ENCODE results near the gene TMEM212. TPM values are rescaled to one million over a fixed set of nuclear protein-coding genes. Genes with fewer than 3 reads are reported as not detected.

Gene TMEM212
- polyA plus RNA-seq, 2 of the 4 experiments (the other 2 are of a cell fraction) = not detected

- TF ChIP-seq ZFP36 (IDR thresholded peaks at IDR 0.05; ENCODE audit: borderline replicate concordance, partially characterized antibody) = no peak
Measured at GRCh38 chr3:171824824-171825221, 18.3 kb upstream of the TMEM212 start (continued).

- H3K4me1 ChIP-seq = peaks cover 58% of the 10 kb centered on the region
- ChIA-PET POLR2A (interaction anchor here (1.0 to 1.9 kb wide), 2 partner anchors 14 to 15 kb away, joined by 4 to 10 read pairs; partner anchors contain the start of gene PLD1), CTCF (interaction anchor here (0.7 kb wide), 1 partner anchor 9 kb away, joined by 3 read pairs; no protein-coding TSS in a partner anchor)
- H3K27ac ChIP-seq = peak overlapping the region; percentile 79 to 83
- ATAC-seq = peak; percentile 31 to 52; a peak in 5 of 6 replicates
- WGBS (ENCODE audit: missing lambda C conversion rate) = 1% methylated on average over 5 of the region's 5 CpGs
- peak overlapping the region; percentile 87 for H3K4me2 ChIP-seq
- no peak for TF ChIP-seq ZSCAN20 (CRISPR knock-in tag; IDR thresholded peaks at IDR 0.05)
- TF ChIP-seq TFCP2L1 (CRISPR knock-in tag; IDR thresholded peaks at IDR 0.05) = no peak
- no peak for TF ChIP-seq HOXB5 (CRISPR knock-in tag; IDR thresholded peaks at IDR 0.05)
- no peak for TF ChIP-seq MAFK (IDR thresholded peaks at IDR 0.05; ENCODE audit: partially characterized antibody)
- TF ChIP-seq GATA3 (IDR thresholded peaks at IDR 0.05; ENCODE audit: borderline replicate concordance) = 0 out of 2 replicates have a peak, but pooled peaks have one; percentile 35
- no peak for TF ChIP-seq MYC (IDR thresholded peaks at IDR 0.05; ENCODE audit: borderline replicate concordance, low read length)
- no peak for TF ChIP-seq SMC3 (IDR thresholded peaks at IDR 0.05)
- no peak for TF ChIP-seq REST (IDR thresholded peaks at IDR 0.05)
- no peak for TF ChIP-seq FOSL2 (IDR thresholded peaks at IDR 0.05)
- peak; percentile 47; the same call in 1 of the 2 replicates for TF ChIP-seq FOSL2 (CRISPR knock-in tag; IDR thresholded peaks at IDR 0.05)
- no peak for TF ChIP-seq E2F6 (IDR thresholded peaks at IDR 0.05; ENCODE audit: borderline replicate concordance, low read depth)
- peak; percentile 31 to 34; a peak in 1 of 5 replicates for TF ChIP-seq EP300 (IDR thresholded peaks at IDR 0.05)
- TF ChIP-seq PBX3 (IDR thresholded peaks at IDR 0.05) = no peak
- no peak for TF ChIP-seq PHF8 (IDR thresholded peaks at IDR 0.05; ENCODE audit: borderline replicate concordance, low read depth)
- TF ChIP-seq ZNF302 (CRISPR knock-in tag; IDR thresholded peaks at IDR 0.05) = no peak
- TF ChIP-seq FOXS1 (CRISPR knock-in tag; IDR thresholded peaks at IDR 0.05) = no peak
- TF ChIP-seq HDAC2 (IDR thresholded peaks at IDR 0.05) = no peak
- TF ChIP-seq TP53 (CRISPR knock-in tag; IDR thresholded peaks at IDR 0.05) = no peak
- TF ChIP-seq ESRRA (IDR thresholded peaks at IDR 0.05; ENCODE audit: borderline replicate concordance, low read length) = no peak
- TF ChIP-seq ZFP36 (IDR thresholded peaks at IDR 0.05; ENCODE audit: borderline replicate concordance, partially characterized antibody) = no peak
- no peak for TF ChIP-seq CTCF (IDR thresholded peaks at IDR 0.05)
- no peak for TF ChIP-seq JUN (IDR thresholded peaks at IDR 0.05)
- no peak for TF ChIP-seq RCOR1 (IDR thresholded peaks at IDR 0.05; ENCODE audit: low read depth, low read length)
- TF ChIP-seq KDM1A (IDR thresholded peaks at IDR 0.05; ENCODE audit: low read depth) = no peak
- no peak for TF ChIP-seq BCL3 (IDR thresholded peaks at IDR 0.05)
- TF ChIP-seq CEBPB (IDR thresholded peaks at IDR 0.05) = peak; percentile 80 to 83
- no peak; a peak in 1 of 5 replicates for TF ChIP-seq RAD21 (conservative IDR thresholded peaks at IDR 0.05 in 1 of 2, IDR thresholded peaks at IDR 0.05 in 1 of 2)
- TF ChIP-seq HES2 (IDR thresholded peaks at IDR 0.05) = peak; percentile 45; the same call in 1 of the 2 replicates
- DNase-seq (ENCODE audit: low read depth in 1 of 2, low spot score in 1 of 2) = peak in 1 of 2 experiments; percentile 60
- no peak for FAIRE-seq
- H3K9me3 ChIP-seq = no peaks in the 10 kb centered on the region
- H3K4me3 ChIP-seq = no peak overlapping the region
Measured at GRCh38 chr3:171825222-171825828, 17.8 kb upstream of the TMEM212 start.

All from A549 (cell line).